Measurements from ENCODE around the gene SLC43A2.

DNA sequence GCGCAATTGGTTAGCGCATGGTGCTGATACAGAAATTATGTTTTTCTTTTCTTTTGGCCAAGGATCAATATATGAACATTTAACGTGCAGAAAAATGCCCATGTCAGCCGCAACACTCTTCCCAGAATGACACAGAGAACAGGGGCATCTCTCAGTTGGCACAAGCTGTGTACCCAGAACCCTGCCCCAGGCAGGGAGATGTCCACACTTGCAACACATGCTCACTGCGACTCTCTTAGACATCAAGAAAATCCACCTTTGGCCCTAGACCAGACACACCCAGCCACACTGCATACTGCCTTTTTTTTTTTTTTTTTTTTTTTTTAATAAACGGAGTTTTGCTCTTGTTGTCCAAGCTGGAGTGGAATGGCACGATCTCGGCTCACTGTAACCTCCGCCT is 83.0 kb downstream of the SLC43A2 start:
- TF ChIP-seq EP300 (IDR thresholded peaks at IDR 0.05) (no peak), POLR2A (IDR thresholded peaks at IDR 0.05) (no peak)
- TF ChIP-seq, protein P1, sequence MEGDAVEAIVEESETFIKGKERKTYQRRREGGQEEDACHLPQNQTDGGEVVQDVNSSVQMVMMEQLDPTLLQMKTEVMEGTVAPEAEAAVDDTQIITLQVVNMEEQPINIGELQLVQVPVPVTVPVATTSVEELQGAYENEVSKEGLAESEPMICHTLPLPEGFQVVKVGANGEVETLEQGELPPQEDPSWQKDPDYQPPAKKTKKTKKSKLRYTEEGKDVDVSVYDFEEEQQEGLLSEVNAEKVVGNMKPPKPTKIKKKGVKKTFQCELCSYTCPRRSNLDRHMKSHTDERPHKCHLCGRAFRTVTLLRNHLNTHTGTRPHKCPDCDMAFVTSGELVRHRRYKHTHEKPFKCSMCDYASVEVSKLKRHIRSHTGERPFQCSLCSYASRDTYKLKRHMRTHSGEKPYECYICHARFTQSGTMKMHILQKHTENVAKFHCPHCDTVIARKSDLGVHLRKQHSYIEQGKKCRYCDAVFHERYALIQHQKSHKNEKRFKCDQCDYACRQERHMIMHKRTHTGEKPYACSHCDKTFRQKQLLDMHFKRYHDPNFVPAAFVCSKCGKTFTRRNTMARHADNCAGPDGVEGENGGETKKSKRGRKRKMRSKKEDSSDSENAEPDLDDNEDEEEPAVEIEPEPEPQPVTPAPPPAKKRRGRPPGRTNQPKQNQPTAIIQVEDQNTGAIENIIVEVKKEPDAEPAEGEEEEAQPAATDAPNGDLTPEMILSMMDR (IDR thresholded peaks at IDR 0.05): no peak

Measured in stomach (tissue), 4 donors.